Measurements from ENCODE around the gene IRAK4. TPM values are rescaled to one million over a fixed set of nuclear protein-coding genes. Genes with fewer than 3 reads are reported as not detected.

The IRAK4 gene
- total and polyA plus RNA-seq, 4 donors, result 9.4 to 28.0 (median 17.8) TPM

DNA sequence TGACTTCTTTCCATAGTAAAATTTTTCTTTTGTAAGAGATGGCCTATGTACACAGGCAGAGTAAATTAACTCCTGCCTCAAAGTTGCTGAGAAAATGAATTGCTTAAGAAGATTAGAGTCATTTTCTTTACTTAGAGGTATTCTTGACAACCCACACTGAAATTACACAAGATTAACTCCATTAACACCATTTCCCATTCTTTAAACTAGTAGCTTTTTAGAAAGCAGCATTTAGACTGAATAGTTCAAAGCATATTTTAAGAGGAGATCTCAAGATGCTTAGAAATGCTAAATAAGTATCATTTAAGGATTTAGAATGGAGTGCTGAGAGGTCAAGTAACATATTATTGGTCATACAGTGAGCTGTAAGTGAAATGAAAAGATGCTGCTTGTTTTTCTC is 35.6 kb upstream of the IRAK4 start:
- Histone ChIP-seq H3K36me3 (ENCODE audit: control insufficient read depth in 4 of 4, insufficient read depth in 4 of 4, low read length in 4 of 4) (no peaks in the 10 kb centered on the region), H3K27me3 (ENCODE audit: control insufficient read depth in 3 of 3, insufficient read depth in 3 of 3, low read length in 2 of 3) (no peaks in the 10 kb centered on the region), H3K4me1 (ENCODE audit: control insufficient read depth in 5 of 5, insufficient read depth in 5 of 5, low read length in 5 of 5) (no peaks in the 10 kb centered on the region), H3K9ac (ENCODE audit: insufficient read depth in 1 of 2, low read length in 2 of 2) (no peak overlapping the region), H3K9me3 (ENCODE audit: control insufficient read depth in 4 of 4, insufficient read depth in 3 of 4, low read length in 3 of 4) (no peaks in the 10 kb centered on the region), H3K4me3 (no peak overlapping the region), H3K27ac (ENCODE audit: low read depth in 1 of 2, low read length in 1 of 2) (no peak overlapping the region)
- TF ChIP-seq, protein P1, sequence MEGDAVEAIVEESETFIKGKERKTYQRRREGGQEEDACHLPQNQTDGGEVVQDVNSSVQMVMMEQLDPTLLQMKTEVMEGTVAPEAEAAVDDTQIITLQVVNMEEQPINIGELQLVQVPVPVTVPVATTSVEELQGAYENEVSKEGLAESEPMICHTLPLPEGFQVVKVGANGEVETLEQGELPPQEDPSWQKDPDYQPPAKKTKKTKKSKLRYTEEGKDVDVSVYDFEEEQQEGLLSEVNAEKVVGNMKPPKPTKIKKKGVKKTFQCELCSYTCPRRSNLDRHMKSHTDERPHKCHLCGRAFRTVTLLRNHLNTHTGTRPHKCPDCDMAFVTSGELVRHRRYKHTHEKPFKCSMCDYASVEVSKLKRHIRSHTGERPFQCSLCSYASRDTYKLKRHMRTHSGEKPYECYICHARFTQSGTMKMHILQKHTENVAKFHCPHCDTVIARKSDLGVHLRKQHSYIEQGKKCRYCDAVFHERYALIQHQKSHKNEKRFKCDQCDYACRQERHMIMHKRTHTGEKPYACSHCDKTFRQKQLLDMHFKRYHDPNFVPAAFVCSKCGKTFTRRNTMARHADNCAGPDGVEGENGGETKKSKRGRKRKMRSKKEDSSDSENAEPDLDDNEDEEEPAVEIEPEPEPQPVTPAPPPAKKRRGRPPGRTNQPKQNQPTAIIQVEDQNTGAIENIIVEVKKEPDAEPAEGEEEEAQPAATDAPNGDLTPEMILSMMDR (IDR thresholded peaks at IDR 0.05; ENCODE audit: control extremely low read depth, extremely low read depth), result no peak
- ATAC-seq (ENCODE audit: insufficient read depth, low FRiP score) (no peak), DNase-seq (no peak)

DNA sequence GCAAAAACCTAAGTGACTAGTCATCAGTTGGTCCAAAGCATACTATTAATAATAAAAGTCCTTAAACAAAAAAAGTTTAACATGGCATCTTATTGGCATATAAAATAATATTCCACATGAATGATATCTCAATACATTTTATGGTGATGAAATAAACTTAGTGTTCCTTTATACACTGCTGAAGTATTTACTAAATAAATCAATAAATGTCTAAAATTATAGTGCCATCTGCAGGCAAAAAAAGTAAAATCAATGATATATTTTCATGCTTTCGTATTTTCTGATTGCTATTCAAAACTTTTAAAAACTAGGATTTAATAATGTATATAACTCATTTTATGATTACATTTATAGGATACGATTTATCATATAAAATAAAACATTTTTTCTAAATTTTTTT is 30.6 kb upstream of the IRAK4 start:
- no peak overlapping the region for H3K9ac ChIP-seq (ENCODE audit: insufficient read depth in 1 of 2, low read length in 2 of 2)
- DNase-seq (peak in 2 of 3 donors; percentile 16 to 24), ATAC-seq (ENCODE audit: insufficient read depth, low FRiP score) (no peak)
- 78 to 81% methylated on average over 2 of the region's 2 CpGs for WGBS, 2 donors
- peaks cover 0 to 8% (median 2%) of the 10 kb centered on the region in 4 donors for H3K36me3 ChIP-seq (ENCODE audit: control insufficient read depth in 4 of 4, insufficient read depth in 4 of 4, low read length in 4 of 4)
- no peak overlapping the region for H3K27ac ChIP-seq (ENCODE audit: low read depth in 1 of 2, low read length in 1 of 2)
- no peaks in the 10 kb centered on the region for H3K27me3 ChIP-seq (ENCODE audit: control insufficient read depth in 3 of 3, insufficient read depth in 3 of 3, low read length in 2 of 3)
- no peak overlapping the region for H3K4me3 ChIP-seq
- no peaks in the 10 kb centered on the region for H3K9me3 ChIP-seq (ENCODE audit: control insufficient read depth in 4 of 4, insufficient read depth in 3 of 4, low read length in 3 of 4)
- no peaks in the 10 kb centered on the region for H3K4me1 ChIP-seq (ENCODE audit: control insufficient read depth in 5 of 5, insufficient read depth in 5 of 5, low read length in 5 of 5)
- TF ChIP-seq, protein P1 (IDR thresholded peaks at IDR 0.05; ENCODE audit: control extremely low read depth, extremely low read depth), result no peak

DNA sequence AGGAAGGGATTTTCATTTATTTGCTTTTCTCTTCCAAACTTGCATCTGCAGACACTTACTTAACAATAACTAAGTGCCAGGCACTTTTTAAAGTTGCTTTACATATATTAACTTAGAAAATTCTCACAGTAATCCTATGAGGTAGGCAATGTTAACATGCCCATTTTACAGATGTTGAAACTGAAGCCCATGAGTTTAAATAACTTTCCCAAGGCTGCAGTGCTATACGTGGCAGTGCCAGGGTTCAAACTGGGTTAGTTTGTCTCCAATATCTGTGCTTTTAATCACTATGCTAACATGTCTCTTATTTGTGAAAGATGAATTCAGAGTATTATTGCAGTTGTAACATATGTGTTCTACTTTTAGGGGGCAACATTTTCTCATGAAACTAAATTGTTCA is 30.1 kb upstream of the IRAK4 start:
- no peaks in the 10 kb centered on the region for H3K27me3 ChIP-seq (ENCODE audit: control insufficient read depth in 3 of 3, insufficient read depth in 3 of 3, low read length in 2 of 3)

More for the DNA sequence above, 30.1 kb upstream of the IRAK4 start:
- ATAC-seq (ENCODE audit: insufficient read depth, low FRiP score) (no peak), DNase-seq (no peak)
- no peaks in the 10 kb centered on the region for H3K9me3 ChIP-seq (ENCODE audit: control insufficient read depth in 4 of 4, insufficient read depth in 3 of 4, low read length in 3 of 4)
- peaks cover 0 to 8% (median 2%) of the 10 kb centered on the region in 4 donors for H3K36me3 ChIP-seq (ENCODE audit: control insufficient read depth in 4 of 4, insufficient read depth in 4 of 4, low read length in 4 of 4)
- no peak overlapping the region for H3K9ac ChIP-seq (ENCODE audit: insufficient read depth in 1 of 2, low read length in 2 of 2)
- H3K4me1 ChIP-seq (ENCODE audit: control insufficient read depth in 5 of 5, insufficient read depth in 5 of 5, low read length in 5 of 5), result no peaks in the 10 kb centered on the region
- no peak overlapping the region for H3K27ac ChIP-seq (ENCODE audit: low read depth in 1 of 2, low read length in 1 of 2)
- 86 to 94% methylated on average over 1 of the region's 1 CpG for WGBS, 2 donors
- TF ChIP-seq, protein P1 (IDR thresholded peaks at IDR 0.05; ENCODE audit: control extremely low read depth, extremely low read depth), result no peak
- no peak overlapping the region for H3K4me3 ChIP-seq

Measured in lung (tissue), 12 donors.